Activated naive CD8-positive, alpha-beta T cell (primary cell): ENCODE results near the gene KRT78.

Experiments used
- H3K27ac Mint-ChIP-seq: one replicate; pipeline ENCODE4 v1.8.0; 2021; ENCODE audit warnings: mixed read lengths
- H3K27me3 Mint-ChIP-seq: one replicate; pipeline ENCODE4 v1.8.0; 2021; ENCODE audit warnings: mixed read lengths
- H3K36me3 Mint-ChIP-seq: one replicate; pipeline ENCODE4 v1.8.0; 2021; ENCODE audit warnings: mixed read lengths
- H3K4me1 Mint-ChIP-seq: one replicate; pipeline ENCODE4 v1.8.0; 2021; ENCODE audit warnings: low read depth, mixed read lengths
- H3K4me3 Mint-ChIP-seq: one replicate; pipeline ENCODE4 v1.8.0; 2021; ENCODE audit warnings: mild to moderate bottlenecking, mixed read lengths
- H3K9me3 Mint-ChIP-seq: one replicate; pipeline ENCODE4 v1.8.0; 2021; ENCODE audit warnings: low read depth, mixed read lengths

The KRT78 gene

GRCh38 chr12:52817003-52817698 lies 31.6 kb downstream of the KRT78 start:
- H3K4me3 Mint-ChIP-seq: no peak overlapping the region
- H3K27ac Mint-ChIP-seq: no peak overlapping the region
- H3K27me3 Mint-ChIP-seq: no peaks in the 10 kb centered on the region
- no peaks in the 10 kb centered on the region for H3K9me3 Mint-ChIP-seq
- H3K36me3 Mint-ChIP-seq: no peaks in the 10 kb centered on the region
- peaks cover 18% of the 10 kb centered on the region for H3K4me1 Mint-ChIP-seq

GRCh38 chr12:52815676-52816588 lies 32.9 kb downstream of the KRT78 start:
- Mint-ChIP-seq H3K36me3 (no peaks in the 10 kb centered on the region), H3K27ac (no peak overlapping the region), H3K9me3 (no peaks in the 10 kb centered on the region), H3K27me3 (no peaks in the 10 kb centered on the region), H3K4me1 (peaks cover 16% of the 10 kb centered on the region), H3K4me3 (no peak overlapping the region)

- H3K27ac Mint-ChIP-seq: no peak overlapping the region
- no peaks in the 10 kb centered on the region for H3K27me3 Mint-ChIP-seq
Observed at GRCh38 chr12:52815161-52815560, 33.6 kb downstream of the KRT78 start.

GRCh38 chr12:52814710-52815155 lies 34.1 kb downstream of the KRT78 start:
- H3K27me3 Mint-ChIP-seq: no peaks in the 10 kb centered on the region
- H3K4me1 Mint-ChIP-seq: peaks cover 16% of the 10 kb centered on the region
- H3K4me3 Mint-ChIP-seq: no peak overlapping the region
- no peak overlapping the region for H3K27ac Mint-ChIP-seq
- no peaks in the 10 kb centered on the region for H3K9me3 Mint-ChIP-seq
- H3K36me3 Mint-ChIP-seq: peaks cover 1% of the 10 kb centered on the region

More at GRCh38 chr12:52815161-52815560, 33.6 kb downstream of the KRT78 start:
- Mint-ChIP-seq H3K4me1 (peaks cover 16% of the 10 kb centered on the region), H3K4me3 (no peak overlapping the region), H3K9me3 (no peaks in the 10 kb centered on the region), H3K36me3 (no peaks in the 10 kb centered on the region)

GRCh38 chr12:52813885-52814709 lies 34.7 kb downstream of the KRT78 start, which contains the start of gene KRT4:
KRT4 (minus strand) TSS chr12:52814116; CDS start chr12:52814058, 58 bp downstream.
- Mint-ChIP-seq H3K27me3 (no peaks in the 10 kb centered on the region), H3K27ac (no peak within 1 kb of the TSS), H3K36me3 (peaks cover 3% of the 10 kb centered on the region), H3K4me3 (no peak within 1 kb of the TSS), H3K4me1 (peaks cover 14% of the 10 kb centered on the region), H3K9me3 (no peaks in the 10 kb centered on the region)

- H3K36me3 Mint-ChIP-seq: peaks cover 3% of the 10 kb centered on the region
- no peak overlapping the region for H3K27ac Mint-ChIP-seq
- H3K9me3 Mint-ChIP-seq: no peaks in the 10 kb centered on the region
- H3K27me3 Mint-ChIP-seq: no peaks in the 10 kb centered on the region
- H3K4me1 Mint-ChIP-seq: peaks cover 12% of the 10 kb centered on the region
- H3K4me3 Mint-ChIP-seq: no peak overlapping the region
Observed at GRCh38 chr12:52813203-52813819, 35.5 kb downstream of the KRT78 start.

- H3K27me3 Mint-ChIP-seq: no peaks in the 10 kb centered on the region
- peaks cover 3% of the 10 kb centered on the region for H3K36me3 Mint-ChIP-seq
- H3K27ac Mint-ChIP-seq: no peak overlapping the region
- H3K4me1 Mint-ChIP-seq: peaks cover 7% of the 10 kb centered on the region
- no peak overlapping the region for H3K4me3 Mint-ChIP-seq
- H3K9me3 Mint-ChIP-seq: no peaks in the 10 kb centered on the region
Observed at GRCh38 chr12:52812749-52813148, 36.0 kb downstream of the KRT78 start.

- H3K36me3 Mint-ChIP-seq: peaks cover 3% of the 10 kb centered on the region
- no peak overlapping the region for H3K4me3 Mint-ChIP-seq
- H3K27me3 Mint-ChIP-seq: no peaks in the 10 kb centered on the region
- H3K9me3 Mint-ChIP-seq: no peaks in the 10 kb centered on the region
- no peaks in the 10 kb centered on the region for H3K4me1 Mint-ChIP-seq
- no peak overlapping the region for H3K27ac Mint-ChIP-seq
Observed at GRCh38 chr12:52812073-52812400, 36.8 kb downstream of the KRT78 start.

GRCh38 chr12:52811191-52812072 lies 37.4 kb downstream of the KRT78 start:
- Mint-ChIP-seq H3K27me3 (no peaks in the 10 kb centered on the region), H3K9me3 (no peaks in the 10 kb centered on the region), H3K4me1 (no peaks in the 10 kb centered on the region), H3K27ac (no peak overlapping the region), H3K4me3 (no peak overlapping the region), H3K36me3 (peaks cover 3% of the 10 kb centered on the region)

GRCh38 chr12:52810554-52810953 lies 38.2 kb downstream of the KRT78 start:
- Mint-ChIP-seq H3K27me3 (no peaks in the 10 kb centered on the region), H3K27ac (no peak overlapping the region), H3K4me3 (no peak overlapping the region), H3K36me3 (peaks cover 3% of the 10 kb centered on the region), H3K9me3 (no peaks in the 10 kb centered on the region), H3K4me1 (no peaks in the 10 kb centered on the region)

- no peak overlapping the region for H3K27ac Mint-ChIP-seq
- no peaks in the 10 kb centered on the region for H3K27me3 Mint-ChIP-seq
- H3K4me3 Mint-ChIP-seq: no peak overlapping the region
- H3K36me3 Mint-ChIP-seq: peaks cover 3% of the 10 kb centered on the region
- no peaks in the 10 kb centered on the region for H3K4me1 Mint-ChIP-seq
- no peaks in the 10 kb centered on the region for H3K9me3 Mint-ChIP-seq
Observed at GRCh38 chr12:52809166-52809565, 39.6 kb downstream of the KRT78 start.

- Mint-ChIP-seq H3K27me3 (no peaks in the 10 kb centered on the region), H3K36me3 (peaks cover 3% of the 10 kb centered on the region), H3K27ac (no peak overlapping the region), H3K4me3 (no peak overlapping the region), H3K9me3 (no peaks in the 10 kb centered on the region), H3K4me1 (no peaks in the 10 kb centered on the region)
Observed at GRCh38 chr12:52808573-52809160, 40.1 kb downstream of the KRT78 start.
